ENCODE data around the gene PTCH1.

Gene PTCH1

DNA sequence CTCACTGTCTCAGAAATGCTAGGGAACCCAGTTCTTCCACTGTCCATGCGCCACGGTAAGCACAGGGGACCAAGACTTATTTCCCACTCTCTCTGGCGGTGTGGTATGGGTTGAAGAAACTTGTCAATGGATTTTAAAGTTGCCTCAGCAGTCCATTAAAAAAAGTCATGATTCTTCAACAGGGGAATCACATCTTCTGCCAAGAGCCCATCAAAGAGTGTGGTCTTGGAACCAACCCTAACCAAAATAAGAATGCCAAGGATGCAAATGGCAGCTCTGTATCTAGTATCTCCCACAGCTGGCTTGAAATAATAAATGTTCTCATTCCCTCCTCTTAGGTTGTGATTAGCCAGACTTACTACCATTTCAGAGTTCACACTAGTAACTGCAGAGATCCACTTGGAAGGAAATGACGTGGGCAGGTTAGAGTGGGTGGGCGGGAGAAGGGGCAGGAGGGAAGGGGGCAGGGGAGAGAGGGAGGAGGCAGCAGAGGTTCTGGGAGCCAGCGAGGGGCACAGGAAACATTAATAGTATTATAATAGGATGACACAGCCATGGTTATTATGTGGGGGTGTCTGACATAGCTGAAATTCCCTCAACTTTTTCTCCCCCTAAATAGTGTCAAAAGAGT is 17.6 kb downstream of the PTCH1 start:
- no peak overlapping the region for H3K4me3 ChIP-seq (ENCODE audit: low read depth, low read length)

DNA sequence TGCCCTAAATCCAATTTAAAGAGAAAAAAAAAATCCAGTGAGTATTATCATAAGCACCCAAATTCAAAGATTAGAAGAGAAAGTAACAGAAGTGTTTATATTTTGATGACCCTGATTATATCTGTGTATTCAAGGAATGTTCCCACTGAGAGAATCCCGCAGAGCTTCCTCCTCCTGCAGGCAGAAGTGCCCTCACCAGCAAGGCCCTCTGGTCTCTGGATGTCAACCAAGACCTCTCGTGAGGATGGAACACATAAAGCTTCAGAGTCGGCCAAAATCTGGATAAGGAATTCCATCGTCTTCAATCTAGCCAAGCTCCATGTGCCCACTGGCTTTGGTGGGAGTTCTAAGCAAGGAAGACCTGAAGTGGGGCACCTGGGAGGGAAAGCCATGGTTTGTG is 18.1 kb downstream of the PTCH1 start:
- no peak overlapping the region for H3K4me3 ChIP-seq (ENCODE audit: low read depth, low read length)

DNA sequence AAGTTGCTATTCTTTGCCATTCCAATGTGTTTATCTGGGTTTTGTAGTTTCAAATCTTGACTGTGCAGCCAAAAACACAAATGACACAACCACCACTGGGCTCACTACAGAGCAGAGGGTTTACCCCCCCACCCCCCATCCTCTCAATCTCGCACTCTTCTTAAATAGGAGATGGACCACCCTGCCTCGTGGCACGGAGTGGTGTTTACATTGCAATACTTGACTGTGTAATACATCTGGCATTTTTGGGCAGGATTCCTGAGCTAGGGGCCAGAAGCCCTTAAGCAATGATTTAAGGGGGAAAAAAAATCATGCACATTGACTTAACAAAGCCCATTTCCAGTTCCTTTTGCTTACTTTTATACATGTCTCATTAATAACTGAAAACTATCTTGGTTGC is 19.0 kb downstream of the PTCH1 start:
- H3K4me3 ChIP-seq (ENCODE audit: low read depth, low read length) = no peak overlapping the region

DNA sequence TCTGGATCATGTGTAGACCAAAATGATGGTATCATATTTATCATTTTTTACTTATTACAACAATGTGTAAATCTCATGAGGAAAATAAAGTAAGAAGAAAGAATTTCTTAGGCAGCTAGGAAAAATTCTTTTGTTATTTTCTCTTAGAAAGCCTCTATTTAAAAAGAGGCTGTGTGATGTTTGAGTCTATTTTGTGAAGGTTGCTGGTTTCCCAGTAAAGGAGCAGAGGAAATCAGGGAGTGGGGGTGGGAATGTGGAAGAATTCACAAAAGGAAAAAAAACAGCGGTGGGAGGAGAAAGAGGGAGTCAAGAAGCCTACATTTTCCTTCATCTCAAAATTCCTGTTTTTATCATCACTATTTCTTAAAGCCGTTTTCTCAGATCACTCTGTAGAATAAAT is 20.1 kb downstream of the PTCH1 start:
- H3K4me3 ChIP-seq (ENCODE audit: low read depth, low read length) = no peak overlapping the region

DNA sequence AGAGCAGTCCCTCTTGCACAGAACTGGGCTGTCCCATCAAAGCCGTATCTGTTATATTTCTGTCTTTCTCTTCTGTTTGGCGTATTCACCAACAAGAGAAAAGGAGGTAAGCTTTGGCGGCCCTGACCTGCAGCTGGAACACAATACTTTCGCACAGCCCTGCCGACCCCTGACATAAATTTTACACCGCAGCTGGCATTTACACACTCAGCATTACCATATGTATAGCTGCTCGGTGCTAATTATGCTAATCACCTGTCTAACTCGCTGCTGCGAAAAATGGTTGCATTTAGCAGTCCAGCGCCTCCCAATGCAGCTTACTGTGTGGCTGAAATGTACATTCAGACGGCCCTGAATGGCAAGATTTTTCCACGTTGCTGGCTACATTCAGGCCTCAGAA is 20.8 kb downstream of the PTCH1 start:
- H3K4me3 ChIP-seq (ENCODE audit: low read depth, low read length) = no peak overlapping the region

DNA sequence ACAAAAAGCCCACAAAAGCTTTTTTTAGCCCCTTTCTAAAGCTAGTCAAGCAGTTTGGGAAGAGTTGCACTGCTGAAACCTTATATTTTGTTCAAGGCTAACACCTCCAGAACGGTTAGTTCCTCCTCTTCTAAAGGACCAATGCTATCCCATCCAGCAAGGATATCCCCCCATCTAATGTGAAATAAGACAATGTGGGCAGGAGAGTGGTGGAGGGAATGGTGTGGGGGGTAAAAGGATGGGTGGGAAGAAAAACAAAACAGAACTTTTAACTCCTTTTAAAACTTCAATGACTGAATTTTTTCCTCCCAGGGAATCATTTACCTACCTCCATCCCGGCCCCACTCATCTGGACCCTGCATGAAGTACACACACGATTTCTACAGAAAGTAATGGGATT is 21.2 kb downstream of the PTCH1 start:
- H3K4me3 ChIP-seq (ENCODE audit: low read depth, low read length) = no peak overlapping the region

DNA sequence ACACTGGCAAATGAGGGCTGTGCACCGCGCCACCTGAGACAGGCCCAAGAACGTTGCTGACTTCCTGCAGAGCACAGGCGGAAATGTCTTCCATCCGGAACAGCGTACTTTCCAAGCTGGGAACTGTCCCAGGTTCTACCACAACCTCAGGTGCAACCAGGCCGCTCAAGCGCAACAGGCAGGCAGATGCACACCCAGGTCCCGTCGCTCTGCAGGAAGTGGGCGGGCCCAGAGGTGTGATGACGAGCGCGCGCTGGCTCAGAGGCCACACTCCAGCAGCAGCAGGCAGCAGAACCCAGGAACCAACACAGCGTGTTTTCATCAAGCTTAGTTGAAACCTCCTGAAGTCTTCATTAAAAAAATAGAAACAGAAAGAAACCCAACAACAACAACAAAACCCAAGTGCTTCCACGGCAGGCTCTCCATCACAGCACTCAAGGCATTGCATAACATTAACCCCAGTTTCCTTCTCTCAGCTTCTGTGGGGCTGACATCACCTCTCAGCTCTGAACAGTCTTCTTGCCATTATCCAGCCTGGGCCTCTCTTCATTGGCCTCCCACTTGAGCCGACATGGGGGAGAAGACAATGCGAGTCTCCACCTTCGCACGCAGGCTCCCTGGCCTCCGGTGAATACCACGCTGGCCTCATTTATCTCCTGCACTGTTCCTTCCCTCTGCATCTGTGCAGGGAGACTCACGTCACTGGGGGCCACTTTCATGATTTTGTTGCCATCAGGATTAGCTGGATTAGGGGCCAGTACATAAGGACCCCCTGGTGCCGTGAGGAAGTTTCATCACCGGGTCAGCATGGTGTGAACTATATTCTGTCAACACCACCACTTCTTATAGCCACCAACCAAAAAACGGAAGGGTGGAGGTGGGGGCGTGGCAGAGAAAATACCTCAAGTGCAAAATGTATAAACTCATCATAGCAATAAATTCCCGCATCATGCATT is 22.1 kb downstream of the PTCH1 start:
- no peak overlapping the region for H3K4me3 ChIP-seq (ENCODE audit: low read depth, low read length)

DNA sequence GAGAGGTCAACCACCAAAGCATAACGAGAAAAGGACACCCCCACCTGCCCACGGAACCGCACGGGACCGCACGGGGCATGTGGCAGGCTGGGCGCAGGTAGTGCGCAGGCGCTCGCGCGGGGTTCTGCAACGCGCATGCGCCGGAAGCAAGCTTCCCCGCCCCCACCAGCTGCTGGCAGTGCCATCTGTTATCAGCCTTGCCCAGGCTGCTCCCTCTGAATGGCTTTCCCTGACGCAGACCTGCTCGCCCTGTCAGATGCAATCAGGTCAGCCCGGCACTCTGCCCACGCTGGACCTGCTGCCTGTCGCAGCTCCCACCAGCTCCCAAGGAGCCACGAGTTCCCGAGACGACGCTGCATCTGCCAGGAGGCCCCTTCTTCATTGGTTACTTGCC is 22.8 kb downstream of the PTCH1 start:
- H3K4me3 ChIP-seq (ENCODE audit: low read depth, low read length) = no peak overlapping the region

DNA sequence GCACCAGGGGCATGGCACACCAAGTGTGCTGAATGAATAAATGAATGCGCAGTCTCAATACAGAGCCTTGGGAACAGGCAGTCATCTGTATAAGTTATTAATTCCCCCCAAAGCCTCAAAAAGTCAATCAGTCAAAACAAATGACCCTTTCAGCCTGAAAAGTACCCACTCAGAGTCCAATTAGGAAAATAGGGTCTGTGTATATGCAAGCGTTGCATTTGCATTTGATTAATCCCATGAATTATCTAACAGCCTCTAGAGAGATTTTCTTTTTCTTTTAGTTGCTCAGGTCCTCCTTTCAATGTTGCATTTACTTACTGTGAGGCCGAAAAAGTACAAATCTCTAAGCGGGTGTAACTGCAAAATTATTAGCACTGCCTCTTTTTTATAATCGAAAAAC is 23.4 kb downstream of the PTCH1 start:
- no peak overlapping the region for H3K4me3 ChIP-seq (ENCODE audit: low read depth, low read length)

DNA sequence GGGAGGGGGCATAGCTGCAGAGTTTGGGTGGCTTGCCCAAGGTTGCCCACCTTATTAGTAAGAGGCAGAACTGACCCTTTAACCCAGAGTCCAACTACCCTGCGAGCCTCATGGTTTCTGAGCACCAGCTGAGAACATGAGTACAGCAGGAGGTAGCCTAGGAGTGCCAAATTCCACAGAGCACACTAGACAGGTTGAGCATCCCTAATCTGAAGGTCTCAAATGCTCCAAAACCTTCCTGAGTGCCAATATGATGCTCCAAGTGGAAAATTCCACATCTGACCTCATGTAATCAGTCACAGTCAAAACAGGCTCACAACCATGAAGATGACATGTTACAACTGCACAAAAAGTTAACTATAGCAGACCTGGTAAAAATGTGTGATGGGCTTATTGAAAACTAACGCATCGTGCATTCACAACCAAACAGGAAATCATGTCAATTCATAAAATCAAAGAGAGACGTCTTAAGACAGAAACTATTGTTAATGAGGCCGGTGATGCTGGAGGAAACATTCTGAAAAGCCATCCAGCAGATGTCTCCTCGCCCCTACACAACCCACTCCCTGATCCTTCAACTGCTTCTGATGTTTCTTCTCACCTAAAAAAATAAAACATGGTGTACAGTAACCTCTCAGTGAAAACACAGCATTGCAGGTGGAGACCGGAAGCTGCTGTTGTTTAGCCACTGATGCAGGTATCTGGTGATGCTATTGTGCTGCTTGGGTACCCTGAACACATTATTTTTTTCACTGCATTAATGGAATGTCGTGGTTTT is 25.0 kb downstream of the PTCH1 start:
- no peak overlapping the region for H3K4me3 ChIP-seq (ENCODE audit: low read depth, low read length)

DNA sequence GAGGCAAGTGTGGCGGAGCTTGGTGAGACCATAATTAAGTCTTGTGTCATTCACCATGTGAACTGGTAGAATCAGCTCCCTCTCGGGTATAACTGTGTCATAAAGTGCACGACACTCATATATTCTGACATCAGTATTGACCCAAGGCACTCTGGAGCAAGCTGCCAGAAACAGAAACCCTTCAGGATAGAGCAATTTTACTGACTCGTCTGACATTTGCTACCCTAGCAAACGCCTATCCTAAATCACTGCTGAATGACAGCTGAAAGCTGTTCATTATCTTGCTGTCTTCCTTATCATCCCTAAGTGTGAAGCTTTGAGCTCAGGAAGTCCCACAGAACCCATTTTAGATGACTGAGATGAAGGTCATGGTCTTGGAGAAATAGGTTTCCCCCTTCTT is 27.8 kb downstream of the PTCH1 start:
- no peak overlapping the region for H3K4me3 ChIP-seq (ENCODE audit: low read depth, low read length)

DNA sequence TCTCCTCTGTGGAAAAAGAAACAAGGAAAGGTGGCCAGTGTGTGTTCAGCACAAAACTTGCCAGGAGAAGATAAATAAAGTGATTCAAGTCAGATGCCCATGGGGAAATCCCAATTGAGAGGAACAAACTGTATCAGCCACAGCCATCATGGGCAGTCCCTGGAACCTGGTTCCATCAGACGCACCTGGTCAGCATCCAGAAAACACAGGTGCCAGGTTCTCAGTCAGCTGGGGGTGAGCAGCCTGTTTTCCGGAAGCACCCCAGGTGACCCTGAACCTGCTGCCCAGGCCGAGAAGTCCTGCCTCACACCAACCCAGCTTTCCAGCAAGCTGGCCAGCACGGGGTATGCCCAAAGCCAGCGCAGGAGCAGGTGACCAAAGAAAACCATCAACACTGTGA is 30.5 kb downstream of the PTCH1 start:
- H3K4me3 ChIP-seq (ENCODE audit: low read depth, low read length) = no peak overlapping the region

DNA sequence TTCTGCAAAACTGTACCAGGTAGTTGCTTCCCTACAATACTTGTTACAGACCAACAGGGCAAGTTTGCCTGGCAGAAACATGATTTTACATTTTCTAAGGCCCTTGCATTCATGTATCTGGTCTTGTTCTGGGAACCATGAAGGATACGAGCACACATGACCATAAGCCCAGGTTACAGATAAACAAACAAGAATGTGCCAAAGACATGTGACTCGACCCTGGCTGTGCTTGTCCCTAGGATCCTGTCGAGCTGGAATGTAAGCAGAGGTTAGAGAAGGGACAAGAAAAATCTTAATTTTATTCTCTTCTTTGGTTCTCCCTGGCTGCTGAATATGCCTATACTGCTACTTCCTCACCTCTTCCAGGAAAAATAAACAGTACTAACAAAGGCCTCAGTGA is 32.5 kb downstream of the PTCH1 start:
- no peak overlapping the region for H3K4me3 ChIP-seq (ENCODE audit: low read depth, low read length)

DNA sequence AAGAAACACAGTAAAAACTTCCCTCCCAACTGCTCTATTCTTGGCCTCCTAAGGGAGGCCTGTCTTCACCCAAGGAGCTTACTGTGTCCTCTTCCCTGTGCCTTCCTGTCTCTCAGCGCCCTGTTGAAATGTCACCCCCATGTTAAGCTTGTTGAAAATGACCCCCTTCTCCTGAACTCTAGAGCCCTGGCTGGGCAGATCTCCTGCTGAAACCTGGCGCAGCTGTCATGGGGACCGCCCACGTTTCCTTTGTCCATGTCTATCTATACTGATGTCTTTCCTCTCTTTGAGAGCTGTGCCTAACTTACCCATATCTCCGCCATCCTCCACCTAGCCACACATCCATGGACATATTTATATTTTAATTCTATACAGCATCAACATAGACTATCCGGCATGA is 33.3 kb downstream of the PTCH1 start:
- no peak overlapping the region for H3K4me3 ChIP-seq (ENCODE audit: low read depth, low read length)

DNA sequence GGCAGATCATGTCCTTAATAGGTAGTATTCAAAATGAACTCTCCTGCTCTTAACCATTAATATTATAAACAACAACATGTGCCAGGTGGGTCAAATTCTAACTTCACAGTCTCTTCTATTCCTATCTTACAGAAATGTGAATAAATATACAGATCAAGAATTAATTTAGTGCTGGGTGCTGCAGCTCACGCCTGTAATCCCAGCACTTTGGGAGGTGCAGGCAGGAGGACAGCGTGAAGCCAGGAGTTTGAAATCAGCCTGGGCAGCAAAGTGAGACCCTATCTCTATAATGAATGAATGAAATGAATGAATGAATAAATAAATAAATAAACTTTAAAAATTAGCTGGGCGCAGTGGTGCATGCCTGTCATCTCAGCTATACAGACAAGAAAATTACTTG is 34.1 kb downstream of the PTCH1 start:
- H3K4me3 ChIP-seq (ENCODE audit: low read depth, low read length) = no peak overlapping the region

DNA sequence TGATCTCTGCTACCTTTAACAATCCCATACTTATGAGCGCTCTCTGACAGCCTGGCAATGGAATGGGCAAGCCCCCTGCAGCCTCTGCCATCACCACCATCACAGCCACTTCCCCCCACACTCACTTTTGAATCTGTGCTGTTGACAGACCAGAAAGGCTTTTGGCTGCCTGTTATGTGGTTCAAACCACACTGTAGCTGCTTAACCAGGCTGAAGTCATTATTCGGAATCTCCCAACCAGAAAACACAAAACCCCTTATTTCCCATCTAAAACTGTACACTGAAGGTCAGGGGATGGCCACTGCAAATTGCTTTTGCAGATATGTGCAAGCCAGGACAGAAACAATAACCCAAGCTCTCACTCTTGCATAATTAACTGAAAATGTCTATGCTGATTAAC is 35.8 kb downstream of the PTCH1 start:
- no peak overlapping the region for H3K4me3 ChIP-seq (ENCODE audit: low read depth, low read length)

DNA sequence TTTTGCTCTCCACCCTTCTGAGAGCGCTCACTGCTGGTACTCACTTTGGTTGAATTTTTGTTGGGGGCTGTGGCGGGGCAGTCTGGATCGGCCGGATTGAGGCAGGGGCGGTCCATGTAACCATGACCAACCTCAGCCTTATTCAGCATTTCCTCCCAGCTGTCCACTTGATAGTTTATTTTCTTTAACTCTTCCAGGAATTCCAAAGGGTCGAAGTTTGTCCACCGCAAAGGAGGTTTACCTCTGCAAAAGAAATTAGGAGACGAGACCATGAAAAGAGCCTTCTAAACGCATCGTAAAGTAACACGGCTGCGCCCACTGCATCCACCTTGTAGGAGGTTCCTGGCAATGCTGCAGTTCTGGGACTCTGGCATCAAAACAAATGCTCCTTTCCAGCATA is 36.4 kb downstream of the PTCH1 start:
- H3K4me3 ChIP-seq (ENCODE audit: low read depth, low read length) = no peak overlapping the region

DNA sequence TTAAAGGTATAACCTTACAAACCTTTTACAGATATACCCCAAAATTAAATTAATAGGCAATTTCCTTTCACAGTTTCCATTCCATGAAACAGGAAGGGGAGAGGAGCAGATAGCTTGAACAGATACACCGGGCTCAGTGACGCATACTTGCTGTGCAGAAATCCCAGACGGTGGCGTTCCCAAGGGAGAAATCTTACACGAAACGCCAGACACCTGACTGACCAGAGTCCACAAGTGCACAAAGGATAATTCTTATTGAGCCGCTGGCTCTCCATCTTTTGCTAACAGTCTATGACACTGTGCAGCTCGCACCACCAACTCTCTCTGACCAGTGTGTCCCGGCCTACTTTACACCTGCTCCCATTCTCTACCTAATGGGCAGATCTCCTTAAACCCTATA is 37.4 kb downstream of the PTCH1 start:
- no peak overlapping the region for H3K4me3 ChIP-seq (ENCODE audit: low read depth, low read length)

DNA sequence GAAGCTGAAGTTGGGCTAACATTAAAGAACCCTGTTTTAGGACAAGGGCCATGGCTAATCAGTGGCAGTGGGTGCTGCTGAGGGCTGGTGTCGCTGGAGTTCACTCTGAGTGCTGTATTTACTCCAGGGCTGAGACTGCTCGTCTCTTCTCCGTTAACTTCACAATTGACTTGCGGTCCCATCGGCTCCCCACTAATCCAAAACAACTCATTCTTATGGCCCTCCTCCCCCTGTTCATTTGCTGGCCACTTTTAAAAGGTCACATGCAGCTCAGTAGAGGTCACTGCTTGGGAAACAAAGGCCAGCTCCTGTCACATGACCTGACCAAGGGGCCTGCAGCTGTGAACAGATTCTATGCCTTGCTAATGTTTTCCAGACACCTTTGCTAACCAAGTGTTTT is 38.4 kb downstream of the PTCH1 start:
- no peak overlapping the region for H3K4me3 ChIP-seq (ENCODE audit: low read depth, low read length)

DNA sequence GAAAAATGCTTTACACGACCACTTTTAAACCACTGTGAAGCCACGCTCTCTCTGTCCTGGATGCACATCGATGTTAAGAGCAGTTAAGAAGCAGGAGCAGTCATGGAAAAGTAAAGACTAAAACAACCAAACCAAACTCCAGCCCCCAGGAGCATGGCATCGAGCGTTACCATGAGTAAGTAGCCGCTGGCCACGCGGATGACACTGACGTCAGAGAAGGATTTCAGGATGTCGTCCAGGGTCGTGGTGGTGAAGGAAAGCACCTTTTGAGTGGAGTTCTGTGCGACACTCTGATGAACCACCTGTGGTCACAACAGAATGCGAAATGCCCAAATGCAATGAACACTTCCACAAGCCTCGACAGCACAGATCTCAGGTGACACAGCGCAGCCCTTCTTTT is 38.9 kb downstream of the PTCH1 start:
- no peak overlapping the region for H3K4me3 ChIP-seq (ENCODE audit: low read depth, low read length)

DNA sequence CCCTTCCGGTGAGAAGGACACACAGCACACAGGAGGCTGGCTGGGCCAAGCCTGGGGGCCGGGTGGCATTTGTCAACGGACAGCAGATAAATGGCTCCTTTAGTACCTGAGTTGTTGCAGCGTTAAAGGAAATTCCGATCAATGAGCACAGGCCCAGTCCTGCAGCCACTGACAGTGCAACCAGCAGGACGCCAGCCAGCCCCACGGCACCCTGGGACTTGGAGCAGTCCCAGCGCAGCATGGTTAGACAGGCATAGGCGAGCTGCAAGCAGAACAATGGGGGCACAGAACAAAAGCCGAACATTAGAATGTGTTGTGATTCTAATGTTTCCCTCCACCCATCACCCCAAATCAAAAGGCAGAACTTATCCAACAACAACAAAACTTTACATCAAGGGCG is 39.3 kb downstream of the PTCH1 start:
- H3K4me3 ChIP-seq (ENCODE audit: low read depth, low read length) = no peak overlapping the region

DNA sequence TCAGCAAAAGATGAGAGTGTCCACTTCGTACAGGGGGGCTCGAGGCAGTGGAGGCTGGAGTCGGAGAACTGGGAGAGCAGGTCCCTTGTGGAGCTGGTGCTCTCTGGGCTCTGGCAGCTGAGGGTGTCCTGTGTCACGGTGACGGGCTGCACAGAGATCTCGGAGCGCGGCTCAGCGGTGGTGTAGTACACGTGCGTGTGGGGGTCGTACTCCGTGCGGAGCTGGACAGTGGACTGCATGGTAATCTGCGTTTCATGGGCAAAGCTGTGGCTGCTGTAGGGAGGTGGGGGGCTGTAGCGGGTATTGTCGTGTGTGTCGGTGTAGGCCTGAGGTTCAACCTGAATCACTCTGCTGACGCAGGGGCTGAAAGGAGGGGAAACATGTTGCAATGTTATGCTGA is 48.0 kb downstream of the PTCH1 start:
- no peak overlapping the region for H3K4me3 ChIP-seq (ENCODE audit: low read depth, low read length)

Measured in iPS-11a (cell line).